Bronchial epithelial cell (primary cell): ENCODE results near the gene TRERF1. TPM values are rescaled to one million over a fixed set of nuclear protein-coding genes. Genes with fewer than 3 reads are reported as not detected.
"Not testable (repeated sequence)": the region's sequence is repeated elsewhere in the genome, so short reads cannot be mapped to it uniquely, and the experiment has no call there.

Experiments
- DNase-seq: peaks from one replicate; pipeline ENCODE4 v3.0.0-alpha.2; 2010; ENCODE audit warnings: low read depth
- FAIRE-seq: peaks from 2 replicates; lab custom pipeline; 2011; peaks lifted over from hg19 to GRCh38; lab: Jason Lieb, UNC
- H3K27me3 ChIP-seq: 2 replicates; pipeline ENCODE4 v1.5.1; 2011; ENCODE audit warnings: low read length; ENCODE audit not compliant: control insufficient read depth, insufficient read depth
- H3K36me3 ChIP-seq: 2 replicates; pipeline ENCODE4 v1.5.1; 2011; ENCODE audit warnings: low read length; ENCODE audit not compliant: control insufficient read depth, insufficient read depth
- H3K4me3 ChIP-seq: 2 replicates; pipeline ENCODE4 v1.5.1; 2011; ENCODE audit warnings: mild to moderate bottlenecking, low read depth, low read length, control low read depth
- total RNA-seq: library from RNA; depleted of rRNA; stranded (reverse); fragments of >200 nt; gene quantifications from 2 replicates; pipeline ENCODE4 v1.2.1, GENCODE V29; 2014
- TF ChIP-seq, protein P1 (sequence below): IDR thresholded peaks from 2 replicates; pipeline ENCODE4 v1.5.1; 2011; ENCODE audit warnings: mild to moderate bottlenecking, moderate library complexity, low read length, control low read depth, inconsistent platforms; ENCODE audit not compliant: insufficient read depth, severe bottlenecking

TRERF1 gene
- total RNA-seq, 1 donor from 2014 or later: 1.8 TPM

DNA sequence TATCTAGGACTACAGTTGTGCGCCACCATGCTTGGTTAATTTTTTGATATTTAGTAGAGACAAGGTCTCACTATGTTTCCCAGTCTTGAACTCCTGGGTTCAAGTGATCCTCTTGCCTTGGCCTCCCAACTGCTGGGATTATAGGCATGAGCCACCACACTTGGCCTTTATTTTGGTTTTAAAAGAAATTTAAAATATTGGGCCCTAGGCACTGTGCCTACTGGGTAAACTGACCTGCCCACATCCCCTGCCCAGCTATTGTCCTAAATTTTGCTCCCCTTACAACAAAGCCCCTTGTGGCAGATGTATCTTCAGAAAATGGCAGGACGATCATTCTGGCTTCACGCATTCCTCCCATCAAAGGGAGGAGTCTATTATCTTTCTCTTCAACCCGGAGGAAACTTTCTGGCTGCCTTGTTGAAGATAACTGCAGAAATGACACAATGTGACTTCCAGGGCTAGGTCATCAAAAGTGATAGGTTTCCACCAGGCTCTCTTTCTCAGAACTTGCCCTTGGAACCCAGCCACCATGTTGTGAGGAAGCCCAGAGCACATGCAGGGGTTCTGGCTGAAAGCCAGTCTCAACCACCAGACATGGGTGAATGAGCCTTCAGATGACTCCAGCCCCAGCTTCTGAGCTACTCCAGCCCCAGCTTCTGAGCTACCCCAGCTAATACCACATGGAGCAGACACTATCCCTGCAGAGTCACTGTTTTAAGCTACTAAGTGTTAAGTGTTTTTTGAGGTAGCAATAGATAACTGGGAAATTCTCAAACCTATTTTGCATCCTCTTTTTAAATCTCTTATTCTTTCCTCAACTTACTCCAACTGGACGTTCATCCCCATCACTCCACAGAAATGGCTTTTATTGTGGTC is 252.4 kb downstream of the TRERF1 start:
- peak; percentile 26 for DNase-seq
- H3K4me3 ChIP-seq: no peak overlapping the region
- no peaks in the 10 kb centered on the region for H3K36me3 ChIP-seq
- H3K27me3 ChIP-seq: no peaks in the 10 kb centered on the region
- no peak for FAIRE-seq
- TF ChIP-seq, protein P1, sequence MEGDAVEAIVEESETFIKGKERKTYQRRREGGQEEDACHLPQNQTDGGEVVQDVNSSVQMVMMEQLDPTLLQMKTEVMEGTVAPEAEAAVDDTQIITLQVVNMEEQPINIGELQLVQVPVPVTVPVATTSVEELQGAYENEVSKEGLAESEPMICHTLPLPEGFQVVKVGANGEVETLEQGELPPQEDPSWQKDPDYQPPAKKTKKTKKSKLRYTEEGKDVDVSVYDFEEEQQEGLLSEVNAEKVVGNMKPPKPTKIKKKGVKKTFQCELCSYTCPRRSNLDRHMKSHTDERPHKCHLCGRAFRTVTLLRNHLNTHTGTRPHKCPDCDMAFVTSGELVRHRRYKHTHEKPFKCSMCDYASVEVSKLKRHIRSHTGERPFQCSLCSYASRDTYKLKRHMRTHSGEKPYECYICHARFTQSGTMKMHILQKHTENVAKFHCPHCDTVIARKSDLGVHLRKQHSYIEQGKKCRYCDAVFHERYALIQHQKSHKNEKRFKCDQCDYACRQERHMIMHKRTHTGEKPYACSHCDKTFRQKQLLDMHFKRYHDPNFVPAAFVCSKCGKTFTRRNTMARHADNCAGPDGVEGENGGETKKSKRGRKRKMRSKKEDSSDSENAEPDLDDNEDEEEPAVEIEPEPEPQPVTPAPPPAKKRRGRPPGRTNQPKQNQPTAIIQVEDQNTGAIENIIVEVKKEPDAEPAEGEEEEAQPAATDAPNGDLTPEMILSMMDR: no peak

DNA sequence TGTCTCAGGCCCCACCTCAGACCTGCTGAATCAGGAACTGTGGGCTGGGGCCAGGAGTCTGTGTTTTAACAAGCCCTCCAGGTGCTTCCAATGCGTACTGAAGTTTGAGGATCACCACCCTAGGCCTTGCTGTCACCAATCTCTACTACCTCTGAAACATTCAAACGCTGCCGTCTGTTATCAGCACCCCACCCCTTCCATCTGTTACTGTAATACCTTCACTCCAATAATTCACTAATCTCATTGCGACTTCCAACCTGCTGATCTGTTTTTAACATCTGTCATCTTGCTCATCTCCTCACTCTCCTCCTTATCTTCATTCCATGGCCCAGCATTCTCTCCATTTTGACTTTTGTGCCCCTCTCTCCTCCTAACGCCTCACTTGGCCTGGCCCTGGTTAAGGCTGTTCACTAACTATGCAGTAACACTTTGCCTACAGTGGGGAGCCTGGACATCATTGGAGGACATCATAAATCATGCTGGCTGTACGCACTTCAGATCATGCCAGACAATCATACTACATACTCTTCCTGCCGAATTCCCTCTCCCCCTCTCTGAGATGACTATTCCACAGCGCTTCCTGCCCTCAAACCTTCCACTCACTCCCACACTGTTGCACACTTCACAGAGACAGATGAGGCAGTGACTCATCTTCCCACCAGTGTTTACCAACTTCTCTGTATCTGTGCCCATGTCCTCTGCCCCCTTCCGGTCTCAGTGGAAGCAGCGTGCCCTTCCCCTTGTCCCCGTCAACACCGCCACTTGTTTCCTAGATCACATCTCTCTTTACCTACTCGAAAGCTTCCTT is 254.0 kb downstream of the TRERF1 start:
- DNase-seq (peak; percentile 43), FAIRE-seq (peak; percentile 66)
- H3K27me3 ChIP-seq: no peaks in the 10 kb centered on the region
- no peaks in the 10 kb centered on the region for H3K36me3 ChIP-seq
- H3K4me3 ChIP-seq: no peak overlapping the region
- TF ChIP-seq, protein P1: no peak

DNA sequence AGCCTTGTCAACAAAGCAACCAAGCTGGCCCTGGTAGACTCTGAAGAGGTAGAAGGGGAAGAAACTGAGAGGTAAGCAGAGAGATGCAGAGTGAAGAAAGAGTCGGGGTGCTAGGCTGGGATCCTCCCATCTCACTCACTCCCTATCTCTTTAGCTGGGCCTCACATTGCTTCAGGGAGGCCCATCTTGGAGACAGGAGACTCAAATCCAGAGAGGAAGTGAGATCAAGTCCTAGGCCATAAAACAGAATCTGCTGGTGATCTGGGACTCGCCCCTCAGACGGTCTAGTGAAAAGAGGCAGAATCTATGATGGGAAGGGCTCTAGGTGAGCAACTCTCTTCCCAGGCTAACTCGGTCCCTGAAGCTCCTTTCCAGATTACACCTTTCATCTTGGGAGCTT is 256.3 kb downstream of the TRERF1 start:
- Histone ChIP-seq H3K27me3 (no peaks in the 10 kb centered on the region), H3K4me3 (no peak overlapping the region), H3K36me3 (no peaks in the 10 kb centered on the region)
- TF ChIP-seq, protein P1: no peak
- DNase-seq: no peak
- FAIRE-seq: no peak

DNA sequence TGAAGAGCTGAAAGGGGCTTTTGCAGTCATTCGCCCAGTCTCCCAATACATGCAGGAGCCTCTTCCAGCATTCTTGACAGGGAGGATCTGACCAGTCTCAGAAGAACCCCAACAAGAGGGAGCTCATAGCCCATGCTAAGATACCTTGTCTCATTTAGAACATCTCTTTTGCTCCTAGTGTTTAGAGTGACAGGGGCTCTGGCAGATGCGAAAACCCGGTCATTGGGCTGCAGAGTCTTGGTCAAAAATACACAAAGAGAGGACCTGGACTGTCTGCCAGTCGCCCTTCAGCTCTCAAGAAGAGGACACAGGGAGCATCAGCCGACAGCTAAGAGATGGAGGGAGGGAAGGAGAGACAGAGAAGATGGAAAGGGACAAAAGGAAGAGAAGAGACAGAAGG is 257.7 kb downstream of the TRERF1 start:
- Histone ChIP-seq H3K36me3 (no peaks in the 10 kb centered on the region), H3K4me3 (no peak overlapping the region), H3K27me3 (no peaks in the 10 kb centered on the region)
- TF ChIP-seq, protein P1: no peak
- DNase-seq: no peak
- FAIRE-seq: no peak

DNA sequence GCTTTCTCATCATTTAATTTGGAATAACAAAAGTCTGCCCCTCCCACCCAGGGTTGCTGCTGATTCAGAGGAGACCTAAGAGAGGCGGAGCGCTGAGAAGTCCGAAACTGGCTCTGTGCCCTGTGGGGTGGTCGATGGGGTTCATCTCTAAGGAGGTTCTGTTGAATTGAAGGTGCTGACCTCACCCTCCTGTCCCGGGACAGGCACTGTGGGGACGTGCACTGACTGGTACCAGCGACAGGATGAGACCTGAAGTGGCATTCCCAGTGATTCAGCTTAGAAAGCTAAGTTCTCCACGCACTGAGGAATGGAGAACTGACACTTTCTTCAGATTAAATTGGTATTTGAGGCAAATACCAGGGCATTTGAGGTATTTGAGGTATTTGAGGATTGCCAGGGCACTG is 258.2 kb downstream of the TRERF1 start:
- no peak for FAIRE-seq
- TF ChIP-seq, protein P1: no peak
- peak; percentile 76 for DNase-seq
- H3K4me3 ChIP-seq: no peak overlapping the region
- no peaks in the 10 kb centered on the region for H3K27me3 ChIP-seq
- H3K36me3 ChIP-seq: no peaks in the 10 kb centered on the region

DNA sequence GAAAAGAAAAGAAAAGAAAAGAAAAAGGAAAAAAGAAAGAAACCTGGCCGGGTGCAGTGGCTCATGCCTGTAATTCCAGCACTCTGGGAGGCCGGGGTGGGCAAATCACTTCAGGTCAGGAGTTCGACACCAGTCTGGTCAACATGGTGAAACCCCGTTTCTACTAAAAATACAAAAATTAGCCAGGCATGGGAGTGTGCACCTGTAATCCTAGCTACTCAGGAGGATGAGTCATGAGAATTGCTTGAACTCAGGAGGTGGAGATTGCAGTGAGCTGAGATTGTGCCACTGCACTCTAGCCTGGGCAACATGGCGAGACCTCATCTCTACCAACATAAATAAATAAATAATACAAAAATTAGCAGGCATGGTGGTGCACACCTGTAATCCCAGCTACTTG is 259.3 kb downstream of the TRERF1 start:
- DNase-seq: peak; percentile 60
- not testable (repeated sequence) for FAIRE-seq, H3K4me3 ChIP-seq, H3K36me3 ChIP-seq, H3K27me3 ChIP-seq
